Measurements from ENCODE around the gene CAMTA1. TPM values are rescaled to one million over a fixed set of nuclear protein-coding genes. Genes with fewer than 3 reads are reported as not detected.

The CAMTA1 gene
- total RNA-seq, 1 experiment from 2014 or later: 82.2 TPM

GRCh38 chr1:7079637-7080036 lies 294.4 kb downstream of the CAMTA1 start:
- DNase-seq (ENCODE audit: low read depth, low spot score) (no peak), ATAC-seq (no peak)
- H3K4me3 ChIP-seq (ENCODE audit: low read depth in 2 of 2, low read length in 2 of 2): no peak overlapping the region
- TF ChIP-seq SIN3A (IDR thresholded peaks at IDR 0.05; ENCODE audit: borderline replicate concordance, insufficient read depth, low read depth, low read length): no peak
- no peak for TF ChIP-seq TCF7L2 (IDR thresholded peaks at IDR 0.05; ENCODE audit: low read depth, low read length)
- no peak for TF ChIP-seq REST (IDR thresholded peaks at IDR 0.05; ENCODE audit: insufficient read depth in 1 of 2, low read depth in 2 of 2, low read length in 1 of 2)
- no peak for TF ChIP-seq POLR2AphosphoS5 (IDR thresholded peaks at IDR 0.05; ENCODE audit: low read depth, low read length)
- no peak for TF ChIP-seq CTCF (IDR thresholded peaks at IDR 0.05)
- ChIA-PET POLR2A (no interaction called here), CTCF (interaction anchor here (1.1 to 1.2 kb wide), 2 partner anchors 10 to 37 kb away, joined by 3 to 5 read pairs; no protein-coding TSS in a partner anchor)
- no peaks in the 10 kb centered on the region for H3K4me1 ChIP-seq (ENCODE audit: control insufficient read depth, insufficient read depth, low read length)
- no peak overlapping the region for H3K27ac ChIP-seq (ENCODE audit: low read length)
- BruUV-seq (replicated peaks): no TSS peak
- H3K27me3 ChIP-seq (ENCODE audit: control insufficient read depth, insufficient read depth, low read length): peaks cover 8% of the 10 kb centered on the region
- intact Hi-C loops (cut with micrococcal nuclease; ENCODE audit: unreplicated experiment) (no loop called here), in situ Hi-C loops (cut with HindIII; ENCODE audit: low pct_unique_long_range_greater_than_20kb, low sequenced_read_pairs) (no loop called here)
- no peaks in the 10 kb centered on the region for H3K36me3 ChIP-seq (ENCODE audit: control insufficient read depth, insufficient read depth, low read length)
- H3K9me3 ChIP-seq (ENCODE audit: control insufficient read depth, insufficient read depth, low read depth, low read length): peaks cover 14% of the 10 kb centered on the region; the same call in 1 of the 2 replicates

GRCh38 chr1:7084232-7084894 lies 299.1 kb downstream of the CAMTA1 start:
- TF ChIP-seq TCF7L2 (IDR thresholded peaks at IDR 0.05; ENCODE audit: low read depth, low read length) (no peak), REST (IDR thresholded peaks at IDR 0.05; ENCODE audit: insufficient read depth in 1 of 2, low read depth in 2 of 2, low read length in 1 of 2) (no peak), POLR2AphosphoS5 (IDR thresholded peaks at IDR 0.05; ENCODE audit: low read depth, low read length) (no peak), CTCF (IDR thresholded peaks at IDR 0.05) (no peak), SIN3A (IDR thresholded peaks at IDR 0.05; ENCODE audit: borderline replicate concordance, insufficient read depth, low read depth, low read length) (no peak)
- H3K9me3 ChIP-seq (ENCODE audit: control insufficient read depth, insufficient read depth, low read depth, low read length): peaks cover 3% of the 10 kb centered on the region; the same call in 1 of the 2 replicates
- POLR2A ChIA-PET: no interaction called here
- ATAC-seq: no peak
- no TSS peak for BruUV-seq (replicated peaks)
- no peaks in the 10 kb centered on the region for H3K4me1 ChIP-seq (ENCODE audit: control insufficient read depth, insufficient read depth, low read length)
- in situ Hi-C loops (cut with HindIII; ENCODE audit: low pct_unique_long_range_greater_than_20kb, low sequenced_read_pairs) (no loop called here), intact Hi-C loops (cut with micrococcal nuclease; ENCODE audit: unreplicated experiment) (no loop called here)
- H3K27me3 ChIP-seq (ENCODE audit: control insufficient read depth, insufficient read depth, low read length): no peaks in the 10 kb centered on the region
- H3K36me3 ChIP-seq (ENCODE audit: control insufficient read depth, insufficient read depth, low read length): no peaks in the 10 kb centered on the region
- no peak overlapping the region for H3K4me3 ChIP-seq (ENCODE audit: low read depth in 2 of 2, low read length in 2 of 2)
- H3K27ac ChIP-seq (ENCODE audit: low read length): no peak overlapping the region
- no peak for DNase-seq (ENCODE audit: low read depth, low spot score)
- CTCF ChIA-PET: interaction anchor here (0.6 kb wide), 1 partner anchor 216 kb away, joined by 3 read pairs; no protein-coding TSS in a partner anchor
